Aorta (tissue), 5 donors: ENCODE results near the gene KCNIP3. TPM values are rescaled to one million over a fixed set of nuclear protein-coding genes. Genes with fewer than 3 reads are reported as not detected.
"Not testable (repeated sequence)": the region's sequence is repeated elsewhere in the genome, so short reads cannot be mapped to it uniquely, and the experiment has no call there.

Experiments
- ATAC-seq: fragments of 200-7000 bp; cut with Tn5 transposase; one replicate; pipeline ENCODE4 v1.9.1; 2022; ENCODE audit warnings: moderate library complexity; ENCODE audit not compliant: low FRiP score
- DNase-seq, 2 donors: peaks; one replicate each; pipeline ENCODE4 v3.0.0-alpha.2; 2020
- H3K27ac ChIP-seq, 2 donors: one replicate each; pipeline ENCODE4 v1.5.1; 2013; ENCODE audit warnings: low read length in 2 of 2, mild to moderate bottlenecking in 2 of 2, moderate library complexity in 2 of 2, control low read depth in 1 of 2, inconsistent platforms in 1 of 2, low read depth in 1 of 2
- H3K27me3 ChIP-seq, 2 donors: one replicate each; pipeline ENCODE4 v1.6.1; 2013; ENCODE audit warnings: control low read depth in 1 of 2, low read length in 1 of 2, mild to moderate bottlenecking in 1 of 2, moderate library complexity in 1 of 2; ENCODE audit not compliant: insufficient read depth in 2 of 2, control insufficient read depth in 1 of 2
- H3K36me3 ChIP-seq, 2 donors: one replicate each; pipeline ENCODE4 v1.6.1; 2013; ENCODE audit warnings: control low read depth in 1 of 2, low read length in 1 of 2, mild to moderate bottlenecking in 1 of 2; ENCODE audit not compliant: insufficient read depth in 2 of 2, control insufficient read depth in 1 of 2
- H3K4me1 ChIP-seq, 2 donors: one replicate each; pipeline ENCODE4 v1.6.1; 2013; ENCODE audit warnings: low read length in 2 of 2, control low read depth in 1 of 2, mild to moderate bottlenecking in 1 of 2, moderate library complexity in 1 of 2; ENCODE audit not compliant: insufficient read depth in 2 of 2, control insufficient read depth in 1 of 2
- H3K4me3 ChIP-seq, 2 donors: one replicate each; pipeline ENCODE4 v1.5.1; 2013; ENCODE audit warnings: low read length in 2 of 2, control low read depth in 1 of 2, mild to moderate bottlenecking in 1 of 2
- H3K9me3 ChIP-seq: one replicate; pipeline ENCODE4 v1.6.1; 2013; ENCODE audit warnings: mild to moderate bottlenecking, low read length; ENCODE audit not compliant: control insufficient read depth
- WGBS, 2 donors: extraction: QIAGEN DNeasy Blood & Tissue Kit; methylation state at CpG; one replicate each; pipeline ENCODE4 v1.1.7; 2013; 5-methylcytosine and 5-hydroxymethylcytosine counted together
- intact Hi-C, 2 donors: fragments of 100-400 bp; cut with DNase I; formaldehyde crosslinking; loops; one replicate each; pipeline versions ENCODE4 v1.14.2 to v1.15.0; 2022
- polyA plus RNA-seq, 2 donors: library from polyadenylated mRNA; stranded (reverse); fragments of 200-250 nt; gene quantifications; one replicate each; pipeline ENCODE4 v1.2.3, GENCODE V29; 2013
- total RNA-seq, 2 donors: library from RNA; stranded (reverse); fragmentation: NEBNext Ultra II Directional; extraction: Animal tissue kit (Norgen Biotek cat#: 25700); gene quantifications; one replicate each; pipeline ENCODE4 v1.2.1, GENCODE V29; 2021
- donor health status: healthy with polysubstance abuse.
- donor health status: Bipolar disorder and iron deficiency.
- donor health status: DM: no; HTN: no; CAD: no.
- donor health status: DM: no; HTN: no; CAD: no.
- donor health status: DM: yes; HTN: yes; CAD: no.

The KCNIP3 gene
- total and polyA plus RNA-seq, 4 donors: 2.9 to 10.7 (median 7.7) TPM

DNA sequence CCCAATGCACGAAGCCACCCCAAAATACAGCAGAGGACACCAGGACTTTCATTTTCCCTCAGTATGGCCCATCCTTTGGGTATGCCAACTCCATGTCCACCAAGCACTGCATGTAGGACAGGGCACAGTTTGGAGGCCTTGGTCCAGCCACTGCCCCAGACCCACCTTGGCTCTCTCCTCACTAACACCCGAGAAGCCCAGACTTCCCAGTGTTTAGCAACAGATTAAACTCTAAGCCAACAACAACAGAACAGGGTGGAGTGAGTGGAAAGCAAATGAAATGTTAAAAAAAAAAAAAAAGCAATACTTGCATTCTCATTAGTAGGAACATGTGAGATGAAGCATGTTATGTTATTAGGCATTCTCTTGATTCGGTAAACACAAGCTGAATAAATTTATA lies 118.0 kb downstream of the KCNIP3 start:
- intact Hi-C loops, H3K9me3 ChIP-seq, H3K27me3 ChIP-seq, H3K4me1 ChIP-seq, H3K27ac ChIP-seq, H3K36me3 ChIP-seq, H3K4me3 ChIP-seq, ATAC-seq, DNase-seq: not testable (repeated sequence)
- WGBS, 2 donors: 56 to 60% methylated on average over 3 of the region's 3 CpGs

DNA sequence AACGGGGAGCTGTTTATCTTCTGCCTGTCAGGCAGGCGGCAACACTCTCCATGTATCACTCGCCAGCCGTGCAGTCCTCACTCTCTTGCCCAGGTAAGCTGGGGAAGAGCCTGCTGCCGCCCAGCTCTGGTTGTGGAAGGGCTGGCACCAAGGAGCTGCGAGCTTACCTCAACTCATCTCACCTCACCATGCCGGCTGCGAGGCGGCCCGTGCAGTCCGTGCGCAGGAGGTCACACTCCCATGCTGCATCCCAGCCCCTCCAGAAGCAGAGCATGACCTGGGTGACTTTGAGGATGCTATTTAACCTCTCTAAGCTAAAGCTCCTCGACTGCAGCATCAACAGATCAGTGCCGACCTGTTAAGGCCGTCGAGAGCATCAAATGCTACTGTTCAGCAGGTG lies 118.4 kb downstream of the KCNIP3 start:
- H3K36me3 ChIP-seq, H3K27me3 ChIP-seq, intact Hi-C loops, ATAC-seq, H3K27ac ChIP-seq, H3K4me1 ChIP-seq, DNase-seq, H3K4me3 ChIP-seq, H3K9me3 ChIP-seq: not testable (repeated sequence)
- 85 to 88% methylated on average over 16 of the region's 16 CpGs for WGBS, 2 donors

DNA sequence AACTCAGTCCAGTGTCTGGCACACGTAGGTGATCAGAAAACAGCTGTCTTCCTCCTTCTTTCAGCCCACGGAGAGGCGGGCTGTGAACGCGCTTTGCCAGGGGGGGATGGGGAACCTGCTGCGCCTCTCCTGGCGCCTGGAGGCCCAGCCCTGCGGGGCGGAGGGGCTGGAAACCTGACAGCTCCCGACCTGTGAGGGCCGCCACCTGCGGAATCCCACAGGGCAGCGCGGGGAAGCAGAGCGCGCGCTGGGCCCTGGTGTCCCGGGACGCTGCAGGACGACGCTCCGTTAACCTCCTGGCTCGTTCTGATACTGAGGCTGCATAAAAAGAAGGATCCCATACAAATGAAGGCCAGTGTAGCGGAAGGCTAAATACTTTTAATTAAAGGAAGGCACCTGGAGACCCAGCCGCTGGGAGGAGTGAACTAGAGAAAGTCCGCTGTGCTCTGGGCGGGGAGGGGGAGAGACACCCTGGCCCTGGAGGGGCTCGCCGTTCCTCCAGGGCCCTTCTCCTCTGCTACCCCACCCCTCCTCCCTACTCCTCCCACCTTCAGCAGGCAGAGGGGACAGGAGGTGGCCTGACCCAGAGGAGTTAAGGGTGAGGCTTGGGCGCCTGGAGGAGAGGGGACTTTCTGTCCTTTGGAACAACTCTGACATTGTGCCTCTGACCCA lies 130.2 kb downstream of the KCNIP3 start:
- H3K4me1 ChIP-seq, ATAC-seq, H3K27me3 ChIP-seq, DNase-seq, H3K9me3 ChIP-seq, intact Hi-C loops, H3K4me3 ChIP-seq, H3K27ac ChIP-seq, H3K36me3 ChIP-seq: not testable (repeated sequence)
- WGBS, 2 donors: 22 to 30% methylated on average over 4 to 15 of the region's 30 CpGs

DNA sequence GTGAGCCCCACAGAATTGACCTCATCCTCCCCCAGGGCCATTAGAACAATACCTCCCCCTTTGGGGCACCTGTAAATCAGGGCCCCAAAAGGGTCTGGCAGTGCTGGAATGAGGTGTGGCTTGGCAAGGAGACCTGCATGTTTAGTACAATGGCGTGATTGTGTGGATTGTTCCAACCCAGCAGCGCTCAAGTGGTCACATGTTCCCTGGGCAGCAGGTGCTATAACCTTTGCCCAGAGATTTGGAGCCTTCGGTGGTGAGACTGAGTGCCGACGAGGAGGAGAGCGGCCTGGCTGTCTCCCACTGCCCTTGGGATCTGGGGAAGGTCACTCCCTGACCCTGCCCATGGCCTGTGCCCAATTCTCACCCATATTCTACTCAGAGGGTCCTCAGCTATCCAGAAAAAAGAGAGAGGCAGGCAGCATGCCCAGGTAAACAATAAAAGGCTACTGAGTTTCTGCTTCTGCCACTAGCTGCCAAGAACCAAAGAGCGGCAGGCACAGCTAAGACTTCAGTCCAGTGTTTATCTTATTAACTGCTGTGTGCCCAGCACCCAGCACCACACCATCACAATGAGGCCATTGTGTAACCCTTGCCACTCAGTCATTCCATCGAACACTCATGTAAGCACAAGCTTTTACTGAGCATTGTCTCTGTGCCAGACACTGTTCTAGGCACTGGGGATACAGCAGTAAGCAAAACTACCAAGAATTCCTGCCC lies 132.8 kb downstream of the KCNIP3 start:
- intact Hi-C loops, H3K27me3 ChIP-seq, ATAC-seq, H3K9me3 ChIP-seq, H3K4me1 ChIP-seq, H3K36me3 ChIP-seq, DNase-seq, H3K27ac ChIP-seq, H3K4me3 ChIP-seq: not testable (repeated sequence)
- WGBS, 2 donors: no CpG with 5 or more reads among the region's 8 CpGs

DNA sequence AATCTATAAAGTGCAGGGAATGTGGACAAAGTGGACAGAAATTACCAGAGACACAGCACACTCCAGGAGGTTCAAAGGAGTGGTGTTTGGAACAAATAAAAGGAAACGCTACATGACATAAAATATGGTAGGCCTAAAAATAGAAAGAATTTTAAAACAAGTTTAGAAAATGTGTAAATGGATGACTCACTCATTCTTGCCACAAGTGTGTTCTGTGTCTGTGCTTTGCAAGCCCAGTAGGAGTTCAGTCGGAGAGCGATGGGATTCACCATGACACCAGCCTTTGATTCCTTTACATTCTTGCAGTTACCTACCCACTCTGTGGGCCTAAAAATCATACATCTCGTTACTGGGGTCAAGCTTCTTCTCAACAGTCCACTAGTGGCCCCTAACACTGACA lies 136.2 kb downstream of the KCNIP3 start:
- intact Hi-C loops, H3K4me3 ChIP-seq, H3K27ac ChIP-seq, H3K9me3 ChIP-seq, ATAC-seq, H3K36me3 ChIP-seq, DNase-seq, H3K4me1 ChIP-seq, H3K27me3 ChIP-seq: not testable (repeated sequence)
- 82 to 86% methylated on average over 1 of the region's 4 CpGs for WGBS, 2 donors

DNA sequence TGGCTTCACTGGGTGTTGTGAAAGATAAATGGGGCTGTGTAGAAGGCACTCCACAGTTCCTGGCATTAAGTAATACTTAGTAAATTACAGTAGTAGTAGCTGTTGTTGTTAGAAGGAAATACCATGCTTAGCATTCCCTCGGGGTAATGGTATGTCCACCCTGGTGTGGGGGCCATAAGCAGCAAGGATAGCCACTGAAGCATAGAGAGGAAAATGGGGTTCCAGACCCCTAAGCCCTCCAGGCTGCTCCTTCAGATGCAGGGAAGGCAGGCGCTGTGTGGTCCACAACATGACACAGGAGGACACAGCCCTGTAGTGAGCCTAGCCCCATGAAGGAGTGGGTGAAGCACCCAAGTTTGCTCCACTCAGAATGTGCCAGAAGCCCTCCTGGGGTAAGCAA lies 136.8 kb downstream of the KCNIP3 start:
- H3K36me3 ChIP-seq, intact Hi-C loops, H3K4me1 ChIP-seq, ATAC-seq, H3K4me3 ChIP-seq, H3K27me3 ChIP-seq, DNase-seq, H3K9me3 ChIP-seq: not testable (repeated sequence)
- peak overlapping the region in 1 of 2 donors; percentile 58 for H3K27ac ChIP-seq
- WGBS, 2 donors: 59 to 63% methylated on average over 2 of the region's 2 CpGs

DNA sequence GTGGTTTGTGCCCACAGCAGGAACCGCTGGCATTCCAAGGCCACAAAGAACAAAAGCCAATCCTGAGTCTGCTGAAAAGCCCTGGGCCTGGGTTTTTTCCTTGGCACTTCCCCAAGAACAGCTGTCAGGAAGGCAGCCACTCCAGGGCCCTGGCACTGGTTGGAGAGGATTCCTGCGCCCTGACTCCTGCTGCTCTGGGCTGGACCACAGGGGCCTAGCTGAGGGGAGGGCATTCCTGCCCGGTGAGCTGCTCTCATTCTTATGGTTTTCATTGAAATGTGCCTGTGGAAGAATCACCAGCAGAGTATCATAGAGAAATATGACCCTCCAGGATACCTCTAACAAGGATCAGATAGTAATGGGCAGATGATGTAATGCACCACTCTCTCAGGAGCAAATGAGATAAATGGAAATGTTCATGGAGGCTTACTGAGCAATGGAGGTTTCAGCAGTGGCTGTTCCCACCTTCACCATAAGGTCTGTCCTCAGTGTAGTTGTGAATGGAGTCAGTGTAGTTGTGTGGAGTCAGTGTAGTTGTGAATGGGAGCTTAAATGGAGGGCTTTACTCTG lies 137.4 kb downstream of the KCNIP3 start:
- peak overlapping the region in 1 of 2 donors; percentile 51 for H3K27ac ChIP-seq
- intact Hi-C loops, H3K9me3 ChIP-seq, H3K4me1 ChIP-seq, H3K4me3 ChIP-seq, H3K36me3 ChIP-seq, H3K27me3 ChIP-seq: not testable (repeated sequence)
- ATAC-seq (peak; percentile 88), DNase-seq (peak; percentile 83 to 91)
- 0 to 1% methylated on average over 2 of the region's 3 CpGs for WGBS, 2 donors

DNA sequence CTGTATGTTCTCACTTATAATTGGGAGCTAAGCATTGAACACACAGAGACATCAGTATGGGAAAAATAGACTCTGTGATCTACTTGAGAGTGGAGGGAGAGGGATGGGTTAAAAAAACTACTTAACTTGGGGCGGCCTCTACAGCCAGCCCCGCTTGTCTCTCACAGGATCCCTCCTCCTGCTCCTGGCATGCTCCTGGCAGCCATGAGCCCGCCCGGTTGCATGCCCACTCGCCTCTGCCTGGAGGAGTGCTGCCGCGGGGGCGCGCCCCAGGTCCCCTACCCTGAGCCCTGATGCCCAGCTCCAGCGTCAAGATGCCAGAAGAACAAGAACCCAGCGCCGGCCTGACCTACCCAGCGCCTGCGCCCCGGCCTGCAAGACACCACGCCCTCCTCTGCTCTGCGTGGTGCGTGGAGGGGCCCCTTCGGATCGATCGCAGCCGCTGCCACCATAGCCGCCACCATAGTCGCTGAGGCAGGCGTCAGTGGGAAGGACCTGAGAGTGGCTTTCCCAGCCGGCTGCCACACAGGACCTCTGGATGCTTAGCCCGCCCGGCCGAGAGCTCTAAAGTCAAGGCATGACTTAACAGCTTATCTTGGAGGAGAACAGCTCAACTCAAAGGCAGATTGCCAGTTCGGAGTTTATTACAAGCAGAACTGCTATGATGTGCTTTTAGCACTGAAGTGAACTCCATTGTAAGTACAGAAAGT lies 138.2 kb downstream of the KCNIP3 start:
- H3K27ac ChIP-seq, intact Hi-C loops: not testable (repeated sequence)
- peak; percentile 63 for ATAC-seq

More for the DNA sequence above, 138.2 kb downstream of the KCNIP3 start:
- not testable (repeated sequence) for H3K9me3 ChIP-seq, H3K36me3 ChIP-seq, H3K4me3 ChIP-seq, DNase-seq, H3K27me3 ChIP-seq, H3K4me1 ChIP-seq
- WGBS, 2 donors: no CpG with 5 or more reads among the region's 30 CpGs
